ENCODE results near the gene DLEC1.

DNA sequence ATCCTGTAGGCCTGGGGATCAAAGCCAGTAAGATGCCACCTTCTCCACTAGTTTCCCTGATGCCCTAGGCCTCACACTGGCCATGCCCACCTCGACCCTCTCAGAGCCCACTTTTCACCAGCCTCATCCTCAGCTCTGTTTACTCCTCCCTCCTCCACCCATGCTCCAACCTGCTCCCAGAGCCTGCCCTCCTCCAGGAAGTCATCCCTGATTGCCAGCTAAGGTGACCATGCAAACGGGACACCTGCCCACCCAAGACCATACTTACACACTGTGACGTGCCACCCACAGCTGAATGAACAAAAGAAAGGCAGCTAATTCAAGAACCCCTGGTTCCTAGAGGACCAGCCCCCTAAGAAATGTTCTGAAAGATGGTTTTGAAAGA, 18.7 kb upstream of the DLEC1 start:
- TF ChIP-seq CTCF (IDR thresholded peaks at IDR 0.05) (no peak), POLR2A (IDR thresholded peaks at IDR 0.05) (no peak)
